Measurements from ENCODE around the gene OLA1.

Gene OLA1

GRCh38 chr2:174125090-174125489 is 123.2 kb downstream of the OLA1 start:
- no peak for TF ChIP-seq ZFX (IDR thresholded peaks at IDR 0.05; ENCODE audit: borderline replicate concordance)
- no peak for TF ChIP-seq CTCF (IDR thresholded peaks at IDR 0.05)
- no peak overlapping the region for H3K27ac ChIP-seq

GRCh38 chr2:174124181-174124580 is 124.2 kb downstream of the OLA1 start:
- TF ChIP-seq CTCF (IDR thresholded peaks at IDR 0.05) (no peak), ZFX (IDR thresholded peaks at IDR 0.05; ENCODE audit: borderline replicate concordance) (no peak)
- no peak overlapping the region for H3K27ac ChIP-seq

- no peak for TF ChIP-seq CTCF (IDR thresholded peaks at IDR 0.05)
- H3K27ac ChIP-seq = no peak overlapping the region
Measured at GRCh38 chr2:174122185-174122584, 126.1 kb downstream of the OLA1 start.

- TF ChIP-seq CTCF (IDR thresholded peaks at IDR 0.05) (no peak), ZFX (IDR thresholded peaks at IDR 0.05; ENCODE audit: borderline replicate concordance) (no peak)
- H3K27ac ChIP-seq = no peak overlapping the region
Measured at GRCh38 chr2:174121612-174122011, 126.7 kb downstream of the OLA1 start.

- TF ChIP-seq ZFX (IDR thresholded peaks at IDR 0.05; ENCODE audit: borderline replicate concordance) = no peak
- TF ChIP-seq CTCF (IDR thresholded peaks at IDR 0.05) = no peak
- H3K27ac ChIP-seq = no peak overlapping the region
Measured at GRCh38 chr2:174121175-174121574, 127.2 kb downstream of the OLA1 start.

GRCh38 chr2:174120346-174120745 is 128.0 kb downstream of the OLA1 start:
- H3K27ac ChIP-seq = no peak overlapping the region
- TF ChIP-seq CTCF (IDR thresholded peaks at IDR 0.05) = no peak

- H3K27ac ChIP-seq = no peak overlapping the region
- no peak for TF ChIP-seq CTCF (IDR thresholded peaks at IDR 0.05)
- TF ChIP-seq ZFX (IDR thresholded peaks at IDR 0.05; ENCODE audit: borderline replicate concordance) = no peak
Measured at GRCh38 chr2:174117951-174118930, 130.1 kb downstream of the OLA1 start.
